GM06990 (cell line): ENCODE measurements around the gene RHBDL1.

ENCODE experiments used
- DNase-seq: peaks from one replicate; pipeline ENCODE4 v3.0.0-alpha.2; 2011; ENCODE audit not compliant: insufficient read length; ENCODE audit errors: extremely low read depth
- H3K27me3 ChIP-seq: replicated peaks from 2 replicates; pipeline ENCODE4 v1.6.0; 2011; ENCODE audit warnings: low read length; ENCODE audit not compliant: control insufficient read depth, insufficient read depth
- H3K36me3 ChIP-seq: 2 replicates; pipeline ENCODE4 v1.5.1; 2011; ENCODE audit warnings: low read length; ENCODE audit not compliant: control insufficient read depth, insufficient read depth
- H3K4me3 ChIP-seq: replicated peaks from 2 replicates; pipeline ENCODE4 v1.5.1; 2011; ENCODE audit warnings: low read depth, mild to moderate bottlenecking, control low read depth, low read length
- CTCF ChIP-seq: IDR thresholded peaks from 2 replicates; pipeline ENCODE4 v1.5.1; 2011; ENCODE audit warnings: low read length, control low read depth, mild to moderate bottlenecking, inconsistent platforms; ENCODE audit not compliant: insufficient read depth, poor library complexity, severe bottlenecking

The RHBDL1 gene

GRCh38 chr16:658679-659571 is 16.5 kb upstream of the RHBDL1 start:
- Histone ChIP-seq H3K36me3 (peaks cover 4% of the 10 kb centered on the region; the same call in 1 of the 2 replicates), H3K4me3 (no peak overlapping the region), H3K27me3 (no peaks in the 10 kb centered on the region)
- DNase-seq: no peak
- TF ChIP-seq CTCF: peak; percentile 15

- no peak for TF ChIP-seq CTCF
- Histone ChIP-seq H3K36me3 (peaks cover 4% of the 10 kb centered on the region; the same call in 1 of the 2 replicates), H3K4me3 (no peak overlapping the region), H3K27me3 (no peaks in the 10 kb centered on the region)
- no peak for DNase-seq
These were observed 15.9 kb upstream of the RHBDL1 start for GRCh38 chr16:659618-660017.

- Histone ChIP-seq H3K36me3 (peaks cover 4% of the 10 kb centered on the region; the same call in 1 of the 2 replicates), H3K27me3 (no peaks in the 10 kb centered on the region), H3K4me3 (no peak overlapping the region; the same call in 1 of the 2 replicates)
- TF ChIP-seq CTCF: no peak
- no peak for DNase-seq
These were observed 15.4 kb upstream of the RHBDL1 start for GRCh38 chr16:660132-660458.

GRCh38 chr16:660459-661183 is 14.8 kb upstream of the RHBDL1 start:
- peak; percentile 54 for TF ChIP-seq CTCF
- H3K4me3 ChIP-seq: peak overlapping the region; percentile 10
- DNase-seq: peak; percentile 79
- no peaks in the 10 kb centered on the region for H3K27me3 ChIP-seq
- H3K36me3 ChIP-seq: peaks cover 4% of the 10 kb centered on the region; the same call in 1 of the 2 replicates

- peaks cover 4% of the 10 kb centered on the region; the same call in 1 of the 2 replicates for H3K36me3 ChIP-seq
- no peak overlapping the region for H3K4me3 ChIP-seq
These were observed 14.2 kb upstream of the RHBDL1 start for GRCh38 chr16:661184-661821.

More at GRCh38 chr16:661184-661821, 14.2 kb upstream of the RHBDL1 start:
- TF ChIP-seq CTCF: no peak
- no peak for DNase-seq
- H3K27me3 ChIP-seq: no peaks in the 10 kb centered on the region
